ENCODE data around the gene H2BK1.

- TF ChIP-seq POLR2A (IDR thresholded peaks at IDR 0.05; ENCODE audit: extremely low read depth, insufficient read length) (no peak), CTCF (IDR thresholded peaks at IDR 0.05; ENCODE audit: low read depth, low read length) (no peak)
Measured at GRCh38 chr7:151192002-151192539, 18.2 kb downstream of the H2BK1 start.
